HepG2 (cell line): Measurements from ENCODE around the gene ENGASE. TPM values are rescaled to one million over a fixed set of nuclear protein-coding genes. Genes with fewer than 3 reads are reported as not detected.
A peak's percentile ranks its signal among the peaks of the same experiment; 100 is the strongest.

Experiments used
- AGO2 ChIP-seq: fragments of 200-400 bp; formaldehyde crosslinking; optimal IDR thresholded peaks from 2 replicates; pipeline ENCODE3; 2017; ENCODE audit warnings: mild to moderate bottlenecking, low read depth, low read length, moderate library complexity
- CBX1 ChIP-seq: IDR thresholded peaks from one replicate; pipeline ENCODE4 v1.6.1; 2016; ENCODE audit warnings: antibody characterized with exemption, low read depth
- HNF1A ChIP-seq, 2 experiments: sonication (generic) in 1 of 2; formaldehyde crosslinking in 1 of 2; IDR thresholded peaks; 2 replicates each; pipeline versions ENCODE4 v1.4.0 to v1.6.1; 2016 to 2020; ENCODE audit warnings: borderline replicate concordance in 1 of 2, low read depth in 1 of 2, mild to moderate bottlenecking in 1 of 2, missing genetic modification reagents in 1 of 2
- IKZF1 ChIP-seq: fragments of 450-650 bp; IDR thresholded peaks from 2 replicates; pipeline ENCODE4 v1.7.1; 2016
- KAT7 ChIP-seq: IDR thresholded peaks from 2 replicates; pipeline ENCODE4 v1.6.1; 2018; ENCODE audit warnings: borderline replicate concordance, missing compliant biosample characterization
- KLF16 ChIP-seq, 2 experiments: sonication (generic) in 1 of 2; formaldehyde crosslinking in 1 of 2; IDR thresholded peaks; 2 replicates each; pipeline versions ENCODE4 v1.6.1 to v1.8.0; 2016 to 2023; ENCODE audit warnings: missing genetic modification reagents in 2 of 2, missing compliant biosample characterization in 1 of 2
- MIXL1 ChIP-seq: IDR thresholded peaks from 2 replicates; pipeline ENCODE4 v1.6.1; 2016
- MLX ChIP-seq: IDR thresholded peaks from 2 replicates; pipeline ENCODE4 v1.6.1; 2016
- NBN ChIP-seq: fragments of 450-650 bp; conservative IDR thresholded peaks from 2 replicates; pipeline ENCODE4 v1.6.1; 2017
- POGZ ChIP-seq: sonication (generic); formaldehyde crosslinking; IDR thresholded peaks from 2 replicates; pipeline ENCODE4 v1.4.0; 2020; ENCODE audit warnings: mild to moderate bottlenecking, missing genetic modification reagents
- RBAK ChIP-seq: sonication (generic); formaldehyde crosslinking; IDR thresholded peaks from 2 replicates; pipeline ENCODE4 v1.5.1; 2020; ENCODE audit warnings: mild to moderate bottlenecking, missing genetic modification reagents
- RXRA ChIP-seq: sonication (generic); formaldehyde crosslinking; IDR thresholded peaks from 2 replicates; pipeline ENCODE4 v1.5.1; 2020; ENCODE audit warnings: missing genetic modification reagents
- SMAD1 ChIP-seq: sonication (generic); formaldehyde crosslinking; IDR thresholded peaks from 2 replicates; pipeline ENCODE4 v1.4.0; 2020; ENCODE audit warnings: missing genetic modification reagents, low read depth, mild to moderate bottlenecking, borderline replicate concordance
- SMC3 ChIP-seq: IDR thresholded peaks from 2 replicates; pipeline ENCODE4 v1.6.1; 2011; ENCODE audit warnings: low read length, improper control_type of control experiment
- UBTF ChIP-seq: sonication (generic); formaldehyde crosslinking; IDR thresholded peaks from 2 replicates; pipeline ENCODE4 v1.4.0; 2020; ENCODE audit warnings: mild to moderate bottlenecking, missing genetic modification reagents
- XRCC5 ChIP-seq: fragments of 200-400 bp; formaldehyde crosslinking; optimal IDR thresholded peaks from 2 replicates; pipeline ENCODE3; 2017; ENCODE audit warnings: mild to moderate bottlenecking, low read length
- ZFP36 ChIP-seq: fragments of 150-350 bp; IDR thresholded peaks from 2 replicates; pipeline ENCODE4 v1.6.1; 2018; ENCODE audit warnings: borderline replicate concordance, low read length, low read depth; ENCODE audit not compliant: partially characterized antibody
- ZNF136 ChIP-seq: sonication (generic); formaldehyde crosslinking; IDR thresholded peaks from 2 replicates; pipeline ENCODE4 v1.8.1; 2022; ENCODE audit warnings: low read depth, mild to moderate bottlenecking, moderate library complexity, missing genetic modification reagents
- ZNF549 ChIP-seq: sonication (generic); formaldehyde crosslinking; IDR thresholded peaks from 2 replicates; pipeline ENCODE4 v1.5.0; 2020; ENCODE audit warnings: missing genetic modification reagents
- ZNF572 ChIP-seq: sonication (generic); formaldehyde crosslinking; IDR thresholded peaks from 2 replicates; pipeline ENCODE4 v1.5.1; 2020; ENCODE audit warnings: mild to moderate bottlenecking, missing genetic modification reagents
- ZNF619 ChIP-seq: sonication (generic); formaldehyde crosslinking; IDR thresholded peaks from 2 replicates; pipeline ENCODE4 v1.4.0; 2020; ENCODE audit warnings: mild to moderate bottlenecking, missing genetic modification reagents
- ZNF740 ChIP-seq: sonication (generic); formaldehyde crosslinking; IDR thresholded peaks from 2 replicates; pipeline ENCODE4 v1.4.0; 2020; ENCODE audit warnings: missing genetic modification reagents
- ZSCAN22 ChIP-seq: sonication (generic); formaldehyde crosslinking; IDR thresholded peaks from 2 replicates; pipeline ENCODE4 v1.4.0; 2020; ENCODE audit warnings: mild to moderate bottlenecking, missing genetic modification reagents
- ZSCAN30 ChIP-seq: sonication (generic); formaldehyde crosslinking; IDR thresholded peaks from 2 replicates; pipeline ENCODE4 v1.5.0; 2020; ENCODE audit warnings: mild to moderate bottlenecking, missing genetic modification reagents
- polyA plus RNA-seq, 8 experiments: library from polyadenylated mRNA; depleted of rRNA in 3 of 8; stranded (reverse) in 7 of 8; unstranded in 1 of 8; fragments of >200 nt; fragmentation: Illumina TruSeq in 4 of 8; extraction: Trizol in 4 of 8; gene quantifications; 2 replicates each; pipeline versions ENCODE4 v1.2.1 to v1.2.3, GENCODE V29; 2011 to 2016; ENCODE audit warnings: low read depth in 4 of 8, missing spikeins in 1 of 8, mixed read lengths in 1 of 8; ENCODE audit not compliant: insufficient read depth in 1 of 8
- total RNA-seq, 5 experiments: library from RNA; depleted of rRNA; stranded (reverse); fragments of >200 nt; fragmentation: Illumina TruSeq; extraction: Trizol; gene quantifications; 2 replicates each; pipeline ENCODE4 v1.2.3, GENCODE V29; 2016; ENCODE audit warnings: low read depth in 1 of 5

The ENGASE gene
- total and polyA plus RNA-seq, 2 of the 13 experiments (the other 11 are each of a cell fraction or from before 2014, with no cell fraction given), result 10.6 to 18.1 TPM

GRCh38 chr17:79027274-79027924, 47.2 kb upstream of the ENGASE start (continued):
- TF ChIP-seq HNF1A (IDR thresholded peaks at IDR 0.05; ENCODE audit: low read depth), result peak; percentile 54; the same call in 1 of the 2 replicates
- TF ChIP-seq HNF1A (CRISPR knock-in tag; IDR thresholded peaks at IDR 0.05; ENCODE audit: borderline replicate concordance), result no peak
- peak; percentile 79; the same call in 1 of the 2 replicates for TF ChIP-seq RXRA (CRISPR knock-in tag)
- peak; percentile 54 for TF ChIP-seq MLX (CRISPR knock-in tag)
- no peak for TF ChIP-seq SMAD1 (CRISPR knock-in tag)
- no peak for TF ChIP-seq SMC3
- peak; percentile 52; the same call in 1 of the 2 replicates for TF ChIP-seq UBTF (CRISPR knock-in tag)
- TF ChIP-seq ZNF136 (CRISPR knock-in tag), result peak; percentile 9; the same call in 1 of the 2 replicates
- no peak for TF ChIP-seq ZSCAN22
- peak; percentile 65; the same call in 1 of the 2 replicates for TF ChIP-seq POGZ (CRISPR knock-in tag)
- TF ChIP-seq IKZF1, result no peak
- TF ChIP-seq KLF16 (CRISPR knock-in tag; IDR thresholded peaks at IDR 0.05), result peak in 1 of 2 experiments; percentile 51; a peak in 1 of 4 replicates
- TF ChIP-seq ZNF619, result peak; percentile 63; the same call in 1 of the 2 replicates
- TF ChIP-seq CBX1, result peak; percentile 28
- TF ChIP-seq AGO2, result peak; percentile 41
- TF ChIP-seq ZNF572 (CRISPR knock-in tag), result peak; percentile 60
- no peak for TF ChIP-seq ZNF549
- no peak for TF ChIP-seq NBN
- no peak; the same call in 1 of the 2 replicates for TF ChIP-seq ZNF740 (CRISPR knock-in tag)
- peak; percentile 93; the same call in 1 of the 2 replicates for TF ChIP-seq ZSCAN30 (CRISPR knock-in tag)
- no peak for TF ChIP-seq RBAK (CRISPR knock-in tag)
- no peak; the same call in 1 of the 2 replicates for TF ChIP-seq KAT7 (CRISPR knock-in tag)
- TF ChIP-seq XRCC5, result peak; percentile 61
- no peak for TF ChIP-seq ZFP36
- peak; percentile 70; the same call in 1 of the 2 replicates for TF ChIP-seq MIXL1 (CRISPR knock-in tag)
